Measurements from ENCODE around the gene GNG11. TPM values are rescaled to one million over a fixed set of nuclear protein-coding genes. Genes with fewer than 3 reads are reported as not detected.

The GNG11 gene
- total RNA-seq, 3 donors from 2014 or later, result 1.7 to 7.7 (median 3.4) TPM

GRCh38 chr7:93890464-93891068 lies 31.0 kb upstream of the GNG11 start, which contains the start of gene TFPI2:
TSS of gene TFPI2 (minus strand) at chr7:93890753. CDS start at chr7:93890678, 75 bp downstream.
- ATAC-seq, result peak; percentile 36
- TF ChIP-seq CTCF (IDR thresholded peaks at IDR 0.05), result no peak
- Histone ChIP-seq H3K36me3 (ENCODE audit: low read depth) (no peaks in the 10 kb centered on the region), H3K4me3 (no peak within 1 kb of the TSS), H3K4me1 (ENCODE audit: low read depth) (no peaks in the 10 kb centered on the region), H3K9me3 (no peaks in the 10 kb centered on the region)
- intact Hi-C loops (cut with DNase I, micrococcal nuclease), result loop anchor here in 1 of 2 donors (10.0 kb wide), 1 partner anchor 114 kb away; the partner anchor contains the start of gene BET1
- peak in 2 of 3 donors; percentile 9 to 21 for DNase-seq

- intact Hi-C loops (cut with DNase I, micrococcal nuclease), result loop anchor here in 1 of 2 donors (10.0 kb wide), 1 partner anchor 110 kb away; the partner anchor contains the start of gene BET1
- DNase-seq (no peak), ATAC-seq (no peak)
- Histone ChIP-seq H3K9me3 (no peaks in the 10 kb centered on the region), H3K36me3 (ENCODE audit: low read depth) (no peaks in the 10 kb centered on the region), H3K4me1 (ENCODE audit: low read depth) (no peaks in the 10 kb centered on the region), H3K4me3 (no peak overlapping the region)
- TF ChIP-seq CTCF (IDR thresholded peaks at IDR 0.05), result no peak
Measured at GRCh38 chr7:93894426-93894825, 27.1 kb upstream of the GNG11 start.

GRCh38 chr7:93894966-93895640 lies 26.4 kb upstream of the GNG11 start:
- no peak for TF ChIP-seq CTCF (IDR thresholded peaks at IDR 0.05)

GRCh38 chr7:93895859-93896600 lies 25.5 kb upstream of the GNG11 start:
- DNase-seq (no peak), ATAC-seq (no peak)
- intact Hi-C loops (cut with DNase I, micrococcal nuclease), result loop anchor here in 1 of 2 donors (10.0 kb wide), 1 partner anchor 109 kb away; the partner anchor contains the start of gene BET1
- Histone ChIP-seq H3K9me3 (no peaks in the 10 kb centered on the region), H3K36me3 (ENCODE audit: low read depth) (no peaks in the 10 kb centered on the region), H3K4me1 (ENCODE audit: low read depth) (no peaks in the 10 kb centered on the region), H3K4me3 (no peak overlapping the region)
- TF ChIP-seq CTCF (IDR thresholded peaks at IDR 0.05), result no peak

More at GRCh38 chr7:93894966-93895640, 26.4 kb upstream of the GNG11 start:
- Histone ChIP-seq H3K4me3 (no peak overlapping the region), H3K4me1 (ENCODE audit: low read depth) (no peaks in the 10 kb centered on the region), H3K9me3 (no peaks in the 10 kb centered on the region), H3K36me3 (ENCODE audit: low read depth) (no peaks in the 10 kb centered on the region)
- intact Hi-C loops (cut with DNase I, micrococcal nuclease), result loop anchor here in 1 of 2 donors (10.0 kb wide), 1 partner anchor 110 kb away; the partner anchor contains the start of gene BET1
- no peak for DNase-seq
- no peak for ATAC-seq

GRCh38 chr7:93897680-93898079 lies 23.9 kb upstream of the GNG11 start:
- DNase-seq (no peak), ATAC-seq (no peak)
- intact Hi-C loops (cut with DNase I, micrococcal nuclease), result loop anchor here in 1 of 2 donors (10.0 kb wide), 1 partner anchor 107 kb away; the partner anchor contains the start of gene BET1
- Histone ChIP-seq H3K4me3 (no peak overlapping the region), H3K36me3 (ENCODE audit: low read depth) (no peaks in the 10 kb centered on the region), H3K9me3 (no peaks in the 10 kb centered on the region), H3K4me1 (ENCODE audit: low read depth) (no peaks in the 10 kb centered on the region)
- TF ChIP-seq CTCF (IDR thresholded peaks at IDR 0.05), result no peak
